ENCODE measurements around the gene AAMDC.

DNA sequence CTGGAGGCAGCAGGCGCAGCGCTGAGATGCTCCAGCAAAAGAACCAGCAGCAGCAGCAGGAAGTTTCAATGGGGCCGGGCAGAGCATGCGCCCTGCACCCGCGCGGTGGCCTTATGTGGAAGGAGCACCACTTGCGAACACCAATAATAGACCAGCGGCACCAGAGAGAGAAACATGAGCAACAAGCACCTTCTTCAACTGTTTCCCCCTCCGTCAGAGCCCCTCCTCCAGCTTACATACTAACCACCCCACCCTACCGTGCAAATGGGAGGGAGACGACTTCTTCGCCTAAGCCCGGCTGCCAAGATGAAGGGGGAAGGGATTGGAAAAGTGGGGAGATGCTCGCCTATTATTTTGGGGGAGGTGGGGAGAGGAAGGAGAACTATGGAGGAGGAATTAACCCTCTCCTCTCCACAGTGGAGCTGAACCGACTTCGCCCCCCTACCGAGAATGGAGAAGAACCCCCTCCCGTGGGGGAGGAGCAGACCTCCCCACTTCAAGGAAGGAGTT, 1.5 kb upstream of the AAMDC start:
- TF ChIP-seq, protein P1, sequence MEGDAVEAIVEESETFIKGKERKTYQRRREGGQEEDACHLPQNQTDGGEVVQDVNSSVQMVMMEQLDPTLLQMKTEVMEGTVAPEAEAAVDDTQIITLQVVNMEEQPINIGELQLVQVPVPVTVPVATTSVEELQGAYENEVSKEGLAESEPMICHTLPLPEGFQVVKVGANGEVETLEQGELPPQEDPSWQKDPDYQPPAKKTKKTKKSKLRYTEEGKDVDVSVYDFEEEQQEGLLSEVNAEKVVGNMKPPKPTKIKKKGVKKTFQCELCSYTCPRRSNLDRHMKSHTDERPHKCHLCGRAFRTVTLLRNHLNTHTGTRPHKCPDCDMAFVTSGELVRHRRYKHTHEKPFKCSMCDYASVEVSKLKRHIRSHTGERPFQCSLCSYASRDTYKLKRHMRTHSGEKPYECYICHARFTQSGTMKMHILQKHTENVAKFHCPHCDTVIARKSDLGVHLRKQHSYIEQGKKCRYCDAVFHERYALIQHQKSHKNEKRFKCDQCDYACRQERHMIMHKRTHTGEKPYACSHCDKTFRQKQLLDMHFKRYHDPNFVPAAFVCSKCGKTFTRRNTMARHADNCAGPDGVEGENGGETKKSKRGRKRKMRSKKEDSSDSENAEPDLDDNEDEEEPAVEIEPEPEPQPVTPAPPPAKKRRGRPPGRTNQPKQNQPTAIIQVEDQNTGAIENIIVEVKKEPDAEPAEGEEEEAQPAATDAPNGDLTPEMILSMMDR (IDR thresholded peaks at IDR 0.05): peak in 3 of 5 experiments; percentile 17 to 46 (median 37)
- TF ChIP-seq POLR2A (IDR thresholded peaks at IDR 0.05): peak; percentile 49
